KOPT-K1 (cell line): ENCODE data around the gene LGI4.
"Not testable (repeated sequence)": the region's sequence is repeated elsewhere in the genome, so short reads cannot be mapped to it uniquely, and the experiment has no call there.

ENCODE experiments used
- H3K27ac ChIP-seq: fragments of 200-600 bp; sonication (generic); 2 replicates; pipeline ENCODE4 v1.5.1; 2016; ENCODE audit warnings: antibody characterized with exemption, mild to moderate bottlenecking, low read depth, low read length; ENCODE audit not compliant: poor library complexity, severe bottlenecking
- H3K36me3 ChIP-seq: fragments of 200-600 bp; sonication (generic); 2 replicates; pipeline ENCODE4 v1.5.1; 2017; ENCODE audit warnings: antibody characterized with exemption, mild to moderate bottlenecking, low read length, moderate library complexity; ENCODE audit not compliant: insufficient read depth
- H3K9me3 ChIP-seq: fragments of 200-600 bp; sonication (generic); 2 replicates; pipeline ENCODE4 v1.5.1; 2017; ENCODE audit warnings: antibody characterized with exemption, low read length, mild to moderate bottlenecking; ENCODE audit not compliant: insufficient read depth, poor library complexity, severe bottlenecking

Gene LGI4

GRCh38 chr19:35114353-35115176 lies 20.3 kb downstream of the LGI4 start:
- H3K27ac ChIP-seq = no peak overlapping the region
- no peaks in the 10 kb centered on the region for H3K36me3 ChIP-seq
- no peaks in the 10 kb centered on the region for H3K9me3 ChIP-seq

GRCh38 chr19:35112995-35113688 lies 21.7 kb downstream of the LGI4 start:
- Histone ChIP-seq H3K27ac (no peak overlapping the region), H3K36me3 (no peaks in the 10 kb centered on the region), H3K9me3 (no peaks in the 10 kb centered on the region)

- H3K36me3 ChIP-seq = no peaks in the 10 kb centered on the region
- H3K9me3 ChIP-seq = no peaks in the 10 kb centered on the region
- no peak overlapping the region for H3K27ac ChIP-seq
These were observed 23.9 kb downstream of the LGI4 start for GRCh38 chr19:35110974-35111373.

- no peaks in the 10 kb centered on the region for H3K36me3 ChIP-seq
- no peaks in the 10 kb centered on the region for H3K9me3 ChIP-seq
- H3K27ac ChIP-seq = no peak overlapping the region
These were observed 25.3 kb downstream of the LGI4 start for GRCh38 chr19:35109395-35110112.

GRCh38 chr19:35108730-35109129 lies 26.1 kb downstream of the LGI4 start:
- Histone ChIP-seq H3K27ac (no peak overlapping the region), H3K9me3 (no peaks in the 10 kb centered on the region), H3K36me3 (no peaks in the 10 kb centered on the region)

GRCh38 chr19:35107545-35107944 lies 27.3 kb downstream of the LGI4 start:
- Histone ChIP-seq H3K27ac (no peak overlapping the region), H3K9me3 (no peaks in the 10 kb centered on the region)

GRCh38 chr19:35106898-35107541 lies 27.8 kb downstream of the LGI4 start:
- H3K9me3 ChIP-seq = no peaks in the 10 kb centered on the region
- H3K36me3 ChIP-seq = no peaks in the 10 kb centered on the region
- no peak overlapping the region for H3K27ac ChIP-seq

More at GRCh38 chr19:35107545-35107944, 27.3 kb downstream of the LGI4 start:
- H3K36me3 ChIP-seq = no peaks in the 10 kb centered on the region

GRCh38 chr19:35106291-35106583 lies 28.6 kb downstream of the LGI4 start:
- H3K36me3 ChIP-seq = no peaks in the 10 kb centered on the region
- H3K27ac ChIP-seq = no peak overlapping the region
- no peaks in the 10 kb centered on the region for H3K9me3 ChIP-seq

- Histone ChIP-seq H3K27ac (no peak overlapping the region), H3K9me3 (no peaks in the 10 kb centered on the region), H3K36me3 (no peaks in the 10 kb centered on the region)
These were observed 29.2 kb downstream of the LGI4 start for GRCh38 chr19:35105411-35106290.

- no peaks in the 10 kb centered on the region for H3K9me3 ChIP-seq
- H3K36me3 ChIP-seq = no peaks in the 10 kb centered on the region
- no peak overlapping the region for H3K27ac ChIP-seq
These were observed 29.8 kb downstream of the LGI4 start for GRCh38 chr19:35105047-35105410.

GRCh38 chr19:35104361-35104760 lies 30.5 kb downstream of the LGI4 start:
- no peaks in the 10 kb centered on the region for H3K36me3 ChIP-seq
- H3K9me3 ChIP-seq = no peaks in the 10 kb centered on the region
- H3K27ac ChIP-seq = no peak overlapping the region

- H3K27ac ChIP-seq, H3K36me3 ChIP-seq: not testable (repeated sequence)
These were observed 31.2 kb downstream of the LGI4 start for GRCh38 chr19:35103614-35104013.

GRCh38 chr19:35101949-35102348 lies 32.9 kb downstream of the LGI4 start:
- H3K9me3 ChIP-seq, H3K27ac ChIP-seq, H3K36me3 ChIP-seq: not testable (repeated sequence)

More at GRCh38 chr19:35103614-35104013, 31.2 kb downstream of the LGI4 start:
- not testable (repeated sequence) for H3K9me3 ChIP-seq
